Naive thymus-derived CD4-positive, alpha-beta T cell (primary cell): ENCODE measurements around the gene PTPRK. TPM values are rescaled to one million over a fixed set of nuclear protein-coding genes. Genes with fewer than 3 reads are reported as not detected.
A peak's percentile ranks its signal among the peaks of the same experiment; 100 is the strongest.

Source experiments
- ATAC-seq: fragments of 150-1000 bp; cut with Tn5 transposase; 2 replicates; pipeline ENCODE4 v1.10.0; 2021; ENCODE audit warnings: mild to moderate bottlenecking, moderate library complexity
- CTCF ChIA-PET: fragments of 350-600 bp; sonication (Branson Sonifier 250); formaldehyde crosslinking; loops from one replicate; lab custom pipeline; 2021; ENCODE audit warnings: antibody characterized with exemption; lab: Charles Lee
- POLR2A ChIA-PET: fragments of 350-600 bp; sonication (Branson Sonifier 250); formaldehyde crosslinking; loops from one replicate; lab custom pipeline; 2021; ENCODE audit warnings: antibody characterized with exemption, inconsistent platforms; lab: Charles Lee
- DNase-seq, 9 donors: peaks; one replicate each; pipeline versions ENCODE4 v3.0.0 to v3.0.0-alpha.2; 2020 to 2022; ENCODE audit warnings: mixed read lengths in 1 of 9
- H3K27ac ChIP-seq: one replicate; pipeline ENCODE4 v1.7.0; 2013; ENCODE audit warnings: mild to moderate bottlenecking, low read depth, low read length, moderate library complexity
- H3K27me3 ChIP-seq, 2 donors: one replicate each; pipeline ENCODE4 v1.7.0; 2013; ENCODE audit warnings: low read length in 2 of 2, mild to moderate bottlenecking in 2 of 2, moderate library complexity in 2 of 2; ENCODE audit not compliant: control insufficient read depth in 2 of 2, insufficient read depth in 2 of 2
- H3K36me3 ChIP-seq, 3 experiments: 1 replicate in 2 of 3; 2 replicates in 1 of 3; pipeline ENCODE4 v1.7.0; 2013; ENCODE audit warnings: low read length in 3 of 3, mild to moderate bottlenecking in 3 of 3, moderate library complexity in 1 of 3; ENCODE audit not compliant: insufficient read depth in 3 of 3, control insufficient read depth in 2 of 3
- H3K4me1 ChIP-seq, 2 donors: one replicate each; pipeline ENCODE4 v1.7.0; 2013; ENCODE audit warnings: low read length in 2 of 2, mild to moderate bottlenecking in 2 of 2, moderate library complexity in 1 of 2; ENCODE audit not compliant: control insufficient read depth in 2 of 2, insufficient read depth in 2 of 2
- H3K4me3 ChIP-seq: 2 replicates; pipeline ENCODE4 v1.7.0; 2013; ENCODE audit warnings: mild to moderate bottlenecking, low read length
- H3K9me3 ChIP-seq, 3 experiments: 1 replicate in 2 of 3; 2 replicates in 1 of 3; pipeline ENCODE4 v1.7.0; 2013; ENCODE audit warnings: low read length in 3 of 3; ENCODE audit not compliant: control insufficient read depth in 2 of 3
- H3K27ac Mint-ChIP-seq, 9 donors: one replicate each; pipeline ENCODE4 v1.8.0; 2020 to 2022; ENCODE audit warnings: mixed read lengths in 9 of 9, mild to moderate bottlenecking in 8 of 9, moderate library complexity in 5 of 9, inconsistent platforms in 2 of 9
- H3K27me3 Mint-ChIP-seq, 5 donors: one replicate each; pipeline ENCODE4 v1.8.0; 2021 to 2022; ENCODE audit warnings: mixed read lengths in 5 of 5, mild to moderate bottlenecking in 1 of 5
- H3K36me3 Mint-ChIP-seq, 5 donors: one replicate each; pipeline ENCODE4 v1.8.0; 2020 to 2022; ENCODE audit warnings: mixed read lengths in 5 of 5, mild to moderate bottlenecking in 3 of 5, inconsistent platforms in 1 of 5
- H3K4me1 Mint-ChIP-seq, 7 donors: one replicate each; pipeline ENCODE4 v1.8.0; 2020 to 2022; ENCODE audit warnings: mixed read lengths in 7 of 7, mild to moderate bottlenecking in 3 of 7, inconsistent platforms in 1 of 7
- H3K4me3 Mint-ChIP-seq, 10 donors: one replicate each; pipeline ENCODE4 v1.8.0; 2020 to 2022; ENCODE audit warnings: mild to moderate bottlenecking in 10 of 10, mixed read lengths in 10 of 10, moderate library complexity in 6 of 10, inconsistent platforms in 2 of 10
- H3K9me3 Mint-ChIP-seq, 11 donors: one replicate each; pipeline ENCODE4 v1.8.0; 2020 to 2022; ENCODE audit warnings: mixed read lengths in 11 of 11, mild to moderate bottlenecking in 4 of 11, inconsistent platforms in 1 of 11, moderate library complexity in 1 of 11
- intact Hi-C, 2 donors: fragments of 100-400 bp; cut with micrococcal nuclease; formaldehyde crosslinking; loops; one replicate each; pipeline ENCODE4 v1.15.1; 2023
- polyA plus RNA-seq, 2 donors: library from polyadenylated mRNA; unstranded; fragments of 300-500 nt; fragmentation: Illumina TruSeq; gene quantifications; one replicate each; pipeline ENCODE4 v1.2.3, GENCODE V29; 2021
- total RNA-seq, 6 experiments: library from RNA in 5 of 6; stranded (reverse) in 5 of 6; gene quantifications; 1 replicate in 5 of 6; 2 replicates in 1 of 6; pipeline ENCODE4 v1.2.3 and lab custom pipeline; 2021 to 2026

PTPRK gene
- total and polyA plus RNA-seq, 7 experiments from 2014 or later: 1.3 to 6.5 (median 2.3) TPM

DNA sequence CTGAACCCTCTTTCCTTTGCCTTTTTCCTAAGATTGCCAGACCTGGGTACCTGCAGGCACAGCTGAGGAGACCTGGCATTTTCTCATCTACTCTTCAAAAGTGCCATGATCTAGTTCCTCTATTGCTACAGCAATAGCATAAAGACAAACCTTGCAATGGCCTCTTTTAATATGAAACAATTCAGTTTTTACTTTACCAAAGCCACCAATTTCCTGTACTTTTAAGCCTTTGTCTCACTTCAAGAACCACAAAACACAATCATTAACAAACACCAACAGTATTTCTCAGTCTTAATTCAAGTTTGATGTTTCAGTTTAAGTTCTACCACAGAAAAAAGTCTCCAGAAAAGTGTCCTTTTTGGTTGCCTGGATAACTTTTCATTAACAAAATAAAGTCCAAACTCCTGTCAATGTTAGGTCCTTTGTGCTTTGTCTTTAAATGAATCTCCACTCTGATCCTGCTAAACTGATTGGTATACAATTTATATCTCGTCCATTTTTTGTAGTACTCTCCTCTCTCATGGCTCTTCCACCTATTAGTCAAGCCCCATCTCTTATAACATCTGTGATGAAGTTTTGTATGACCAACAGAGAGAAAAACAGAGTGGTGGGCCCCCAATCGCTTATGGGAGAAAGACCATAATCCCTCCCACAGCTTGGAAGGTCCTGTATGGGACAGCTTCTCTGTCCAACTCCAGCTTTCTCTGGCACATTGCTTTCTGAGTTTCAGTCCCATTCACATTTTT, 569.1 kb downstream of the PTPRK start:
- ChIA-PET CTCF (interaction anchor here (1.0 to 2.3 kb wide), 4 partner anchors 17 to 96 kb away, joined by 3 to 7 read pairs (median 4); no protein-coding TSS in a partner anchor), POLR2A (interaction anchor here (0.5 to 3.1 kb wide), 11 partner anchors 8 to 185 kb away, joined by 3 to 15 read pairs (median 4); partner anchors contain the start of gene THEMIS)
- Mint-ChIP-seq H3K27me3 (no peaks in the 10 kb centered on the region), H3K4me1 (peaks cover 32 to 74% (median 62%) of the 10 kb centered on the region in 7 donors), H3K9me3 (peaks cover 0 to 27% (median 6%) of the 10 kb centered on the region in 11 donors), H3K27ac (peak overlapping the region; percentile 84 to 94 (median 91)), H3K4me3 (peak overlapping the region; percentile 70 to 84 (median 79)), H3K36me3 (peaks cover 0 to 54% (median 6%) of the 10 kb centered on the region in 5 donors)
- ATAC-seq (peak; percentile 77), DNase-seq (peak in 7 of 9 donors; percentile 31 to 78 (median 69))
- Histone ChIP-seq H3K4me3 (peak overlapping the region; percentile 21), H3K27ac (peak overlapping the region; percentile 30), H3K9me3 (no peaks in the 10 kb centered on the region), H3K36me3 (no peaks in the 10 kb centered on the region), H3K27me3 (no peaks in the 10 kb centered on the region), H3K4me1 (peaks cover 35 to 42% of the 10 kb centered on the region in 2 donors)
- intact Hi-C loops: loop anchor here (1.0 to 10.0 kb wide), 8 partner anchors 8 to 607 kb away; partner anchors contain the start of genes THEMIS (in 2 of the 2) and ECHDC1 (in 1 of the 2)

- Mint-ChIP-seq H3K27ac (peak overlapping the region; percentile 84 to 94 (median 91)), H3K4me3 (peak overlapping the region; percentile 70 to 84 (median 79)), H3K9me3 (peaks cover 2 to 32% (median 9%) of the 10 kb centered on the region in 11 donors), H3K27me3 (no peaks in the 10 kb centered on the region), H3K36me3 (peaks cover 0 to 57% (median 10%) of the 10 kb centered on the region in 5 donors), H3K4me1 (peaks cover 32 to 69% (median 61%) of the 10 kb centered on the region in 7 donors)
- Histone ChIP-seq H3K27me3 (no peaks in the 10 kb centered on the region), H3K4me1 (peaks cover 35 to 42% of the 10 kb centered on the region in 2 donors), H3K27ac (peak overlapping the region; percentile 30), H3K9me3 (no peaks in the 10 kb centered on the region), H3K36me3 (no peaks in the 10 kb centered on the region), H3K4me3 (peak overlapping the region; percentile 21)
- DNase-seq (peak in 1 of 9 donors; percentile 22), ATAC-seq (peak; percentile 33)
- ChIA-PET POLR2A (interaction anchor here (0.5 to 3.1 kb wide), 12 partner anchors 7 to 184 kb away, joined by 3 to 15 read pairs (median 4); partner anchors contain the start of gene THEMIS), CTCF (interaction anchor here (0.7 to 2.3 kb wide), 5 partner anchors 13 to 95 kb away, joined by 3 to 7 read pairs (median 4); no protein-coding TSS in a partner anchor)
- intact Hi-C loops: loop anchor here (1.0 to 10.0 kb wide), 8 partner anchors 7 to 606 kb away; partner anchors contain the start of genes THEMIS (in 2 of the 2) and ECHDC1 (in 1 of the 2)
Observed at GRCh38 chr6:127950566-127951145, 569.7 kb downstream of the PTPRK start.

DNA sequence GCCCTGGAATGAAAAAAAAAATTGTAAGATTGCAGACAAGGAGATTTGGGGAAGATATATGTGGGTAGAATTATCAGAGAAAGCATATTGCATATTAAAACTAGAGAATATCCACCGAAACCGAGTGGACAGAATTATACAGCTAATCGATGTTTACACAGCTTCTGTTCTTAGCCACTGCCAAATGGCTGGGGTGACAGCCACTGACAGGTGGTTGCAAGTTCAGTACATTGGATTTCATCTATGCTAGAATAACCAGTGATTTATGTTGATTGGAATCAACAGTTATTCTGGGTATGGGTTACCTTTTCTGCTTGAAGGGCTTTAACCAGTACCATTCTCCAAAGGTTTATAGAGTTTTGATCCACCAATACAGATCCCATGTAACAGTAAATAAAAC, 571.1 kb downstream of the PTPRK start:
- Histone ChIP-seq H3K4me1 (peaks cover 32 to 35% of the 10 kb centered on the region in 2 donors), H3K4me3 (no peak overlapping the region), H3K36me3 (no peaks in the 10 kb centered on the region), H3K9me3 (no peaks in the 10 kb centered on the region), H3K27me3 (no peaks in the 10 kb centered on the region), H3K27ac (no peak overlapping the region)
- Mint-ChIP-seq H3K27ac (peak overlapping the region in 2 of 9 donors; percentile 10 to 16), H3K9me3 (peaks cover 2 to 38% (median 9%) of the 10 kb centered on the region in 11 donors), H3K4me3 (no peak overlapping the region), H3K36me3 (peaks cover 0 to 54% (median 10%) of the 10 kb centered on the region in 5 donors), H3K4me1 (peaks cover 29 to 60% (median 47%) of the 10 kb centered on the region in 7 donors), H3K27me3 (no peaks in the 10 kb centered on the region)
- ChIA-PET POLR2A (interaction anchor here (0.9 to 3.1 kb wide), 6 partner anchors 8 to 40 kb away, joined by 4 to 15 read pairs (median 6); no protein-coding TSS in a partner anchor), CTCF (interaction anchor here (0.6 to 1.7 kb wide), 3 partner anchors 18 to 384 kb away, joined by 3 to 6 read pairs (median 3); no protein-coding TSS in a partner anchor)
- intact Hi-C loops: no loop called here
- DNase-seq (no peak), ATAC-seq (no peak)

- no peak for DNase-seq
- intact Hi-C loops: no loop called here
- ChIA-PET POLR2A (interaction anchor here (1.1 to 1.3 kb wide), 2 partner anchors 10 to 33 kb away, joined by 3 to 5 read pairs; no protein-coding TSS in a partner anchor), CTCF (no interaction called here)
- H3K4me1 ChIP-seq: peaks cover 12 to 14% of the 10 kb centered on the region in 2 donors
- Mint-ChIP-seq H3K27ac (peak overlapping the region in 2 of 9 donors; percentile 8 to 17), H3K4me1 (peaks cover 18 to 56% (median 38%) of the 10 kb centered on the region in 7 donors), H3K36me3 (peaks cover 0 to 59% (median 10%) of the 10 kb centered on the region in 5 donors), H3K9me3 (peaks cover 2 to 39% (median 9%) of the 10 kb centered on the region in 11 donors), H3K4me3 (no peak overlapping the region), H3K27me3 (no peaks in the 10 kb centered on the region)
- no peaks in the 10 kb centered on the region for H3K27me3 ChIP-seq
- H3K4me3 ChIP-seq: no peak overlapping the region
- no peak for ATAC-seq
- H3K36me3 ChIP-seq: no peaks in the 10 kb centered on the region
- H3K27ac ChIP-seq: no peak overlapping the region
- H3K9me3 ChIP-seq: no peaks in the 10 kb centered on the region
Observed at GRCh38 chr6:127946388-127946787, 574.0 kb downstream of the PTPRK start.

DNA sequence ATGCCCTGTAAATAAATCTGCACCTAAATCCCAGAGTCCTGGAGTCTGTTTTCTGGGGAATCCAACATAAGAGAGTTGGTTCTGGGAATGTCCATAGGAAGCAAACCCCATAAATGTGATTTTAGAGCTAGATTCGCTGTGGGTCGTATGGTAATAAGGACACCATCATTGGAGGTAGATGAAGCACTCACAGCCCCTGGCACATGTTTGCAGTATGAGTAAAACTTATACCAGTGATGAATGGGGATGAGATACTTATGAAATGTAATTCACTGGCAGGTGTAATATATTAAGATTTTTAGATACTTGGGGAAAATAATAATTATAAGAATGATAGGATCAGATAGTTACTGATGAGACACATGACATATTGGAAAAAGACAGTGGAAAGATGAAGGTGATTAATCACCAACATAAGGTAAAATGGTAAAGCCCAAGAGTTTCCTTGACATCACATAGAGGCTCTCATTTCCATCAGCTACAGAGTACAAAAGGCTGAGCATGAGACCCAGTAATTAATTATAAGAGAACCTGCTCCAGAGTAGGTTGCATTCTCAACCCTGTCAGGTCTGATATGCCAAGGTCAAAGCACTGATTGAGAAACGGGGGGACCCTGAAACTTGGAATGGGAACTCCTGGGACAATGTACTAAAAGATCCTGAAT, 574.8 kb downstream of the PTPRK start:
- Histone ChIP-seq H3K27ac (no peak overlapping the region), H3K36me3 (no peaks in the 10 kb centered on the region), H3K4me3 (no peak overlapping the region), H3K27me3 (no peaks in the 10 kb centered on the region), H3K9me3 (no peaks in the 10 kb centered on the region), H3K4me1 (peaks cover 7 to 10% of the 10 kb centered on the region in 2 donors)
- CTCF ChIA-PET: interaction anchor here (0.5 kb wide), 1 partner anchor 51 kb away, joined by 4 read pairs; no protein-coding TSS in a partner anchor
- no peak for DNase-seq
- Mint-ChIP-seq H3K27ac (no peak overlapping the region), H3K4me3 (no peak overlapping the region), H3K9me3 (peaks cover 2 to 37% (median 9%) of the 10 kb centered on the region in 11 donors), H3K27me3 (no peaks in the 10 kb centered on the region), H3K36me3 (peaks cover 0 to 56% (median 10%) of the 10 kb centered on the region in 5 donors), H3K4me1 (peaks cover 11 to 54% (median 32%) of the 10 kb centered on the region in 7 donors)
- POLR2A ChIA-PET: interaction anchor here (1.1 to 1.5 kb wide), 3 partner anchors 9 to 23 kb away, joined by 3 to 5 read pairs (median 5); no protein-coding TSS in a partner anchor
- intact Hi-C loops: no loop called here
- ATAC-seq: no peak
